B cell (primary cell): ENCODE measurements around the gene EXOC3. TPM values are rescaled to one million over a fixed set of nuclear protein-coding genes. Genes with fewer than 3 reads are reported as not detected.

Experiments
- ATAC-seq: fragments of 200-7000 bp; cut with Tn5 transposase; one replicate; pipeline ENCODE4 v1.10.0; 2021; ENCODE audit warnings: low read depth, mild to moderate bottlenecking, moderate number of reproducible peaks, moderate library complexity
- CTCF ChIA-PET: fragments of 350-600 bp; sonication (Branson Sonifier 250); formaldehyde crosslinking; loops from one replicate; lab custom pipeline; 2021; ENCODE audit warnings: antibody characterized with exemption, inconsistent platforms; lab: Charles Lee
- POLR2A ChIA-PET: fragments of 350-600 bp; sonication (Branson Sonifier 250); formaldehyde crosslinking; loops from one replicate; lab custom pipeline; 2021; ENCODE audit warnings: antibody characterized with exemption; lab: Charles Lee
- DNase-seq: peaks from one replicate; pipeline ENCODE4 v3.0.0; 2013
- H2AFZ ChIP-seq: 2 replicates; pipeline ENCODE4 v1.6.1; 2012; ENCODE audit warnings: mild to moderate bottlenecking, low read depth, low read length; ENCODE audit not compliant: insufficient read depth, poor library complexity, severe bottlenecking
- H3K27ac ChIP-seq, 2 donors: 1 replicate in 1 of 2; 2 replicates in 1 of 2; pipeline ENCODE4 v1.5.1; 2012 to 2013; ENCODE audit warnings: low read length in 2 of 2, mild to moderate bottlenecking in 2 of 2, moderate library complexity in 1 of 2
- H3K27me3 ChIP-seq, 4 experiments: fragments of 200-600 bp in 1 of 4; sonication (generic) in 1 of 4; replicated peaks in 1 of 4; 1 replicate in 2 of 4; 2 replicates in 2 of 4; pipeline versions ENCODE4 v1.6.1 to v1.7.0; 2013 to 2016; ENCODE audit warnings: low read length in 3 of 4, mild to moderate bottlenecking in 2 of 4, mixed read lengths in 1 of 4, moderate library complexity in 1 of 4; ENCODE audit not compliant: insufficient read depth in 4 of 4, control insufficient read depth in 3 of 4; ENCODE audit errors: control extremely low read depth in 1 of 4
- H3K36me3 ChIP-seq, 2 experiments: replicated peaks in 1 of 2; 1 replicate in 1 of 2; 2 replicates in 1 of 2; pipeline versions ENCODE4 v1.6.1 to v1.7.1; 2013; ENCODE audit warnings: low read length in 1 of 2; ENCODE audit not compliant: insufficient read depth in 2 of 2, control insufficient read depth in 1 of 2; ENCODE audit errors: control extremely low read depth in 1 of 2, extremely low read depth in 1 of 2
- H3K4me1 ChIP-seq, 2 donors: fragments of 200-600 bp in 1 of 2; sonication (generic) in 1 of 2; 1 replicate in 1 of 2; 2 replicates in 1 of 2; pipeline versions ENCODE4 v1.5.1 to v1.6.1; 2013 to 2017; ENCODE audit warnings: low read length in 2 of 2; ENCODE audit not compliant: control insufficient read depth in 2 of 2, insufficient read depth in 2 of 2
- H3K4me2 ChIP-seq: replicated peaks from 2 replicates; pipeline ENCODE3; 2012; ENCODE audit warnings: mild to moderate bottlenecking, low read depth, low read length; ENCODE audit not compliant: poor library complexity, severe bottlenecking
- H3K4me3 ChIP-seq, 5 experiments: fragments of 200-600 bp in 1 of 5; sonication (generic) in 1 of 5; 1 replicate in 3 of 5; 2 replicates in 2 of 5; pipeline versions ENCODE4 v1.5.1 to v1.7.0; 2011 to 2016; ENCODE audit warnings: low read length in 4 of 5, mild to moderate bottlenecking in 4 of 5, low read depth in 2 of 5, control low read depth in 1 of 5, moderate library complexity in 1 of 5; ENCODE audit not compliant: insufficient read depth in 1 of 5; ENCODE audit errors: control extremely low read depth in 1 of 5, extremely low read depth in 1 of 5
- H3K79me2 ChIP-seq: fragments of 200-600 bp; sonication (generic); one replicate; pipeline ENCODE4 v1.6.0; 2016; ENCODE audit warnings: low read length; ENCODE audit not compliant: control insufficient read depth, insufficient read depth
- H3K9ac ChIP-seq: fragments of 200-600 bp; sonication (generic); 2 replicates; pipeline ENCODE4 v1.6.1; 2017; ENCODE audit warnings: mild to moderate bottlenecking, low read length, moderate library complexity
- H3K9me3 ChIP-seq, 3 donors: one replicate each; pipeline versions ENCODE4 v1.6.1 to v1.7.1; 2013; ENCODE audit warnings: low read length in 2 of 3; ENCODE audit not compliant: control insufficient read depth in 2 of 3, insufficient read depth in 1 of 3; ENCODE audit errors: control extremely low read depth in 1 of 3
- H4K20me1 ChIP-seq: 2 replicates; pipeline ENCODE4 v1.6.0; 2012; ENCODE audit warnings: mild to moderate bottlenecking, low read length; ENCODE audit not compliant: insufficient read depth, control insufficient read depth, poor library complexity, severe bottlenecking
- H3K27ac Mint-ChIP-seq: one replicate; pipeline ENCODE4 v1.8.0; 2021; ENCODE audit warnings: mixed read lengths
- H3K27me3 Mint-ChIP-seq: one replicate; pipeline ENCODE4 v1.8.0; 2021; ENCODE audit warnings: mixed read lengths
- H3K4me1 Mint-ChIP-seq: one replicate; pipeline ENCODE4 v1.8.0; 2021; ENCODE audit warnings: mixed read lengths
- H3K4me3 Mint-ChIP-seq: one replicate; pipeline ENCODE4 v1.8.0; 2021; ENCODE audit warnings: mixed read lengths
- H3K9me3 Mint-ChIP-seq: one replicate; pipeline ENCODE4 v1.8.0; 2022; ENCODE audit warnings: mixed read lengths; ENCODE audit not compliant: insufficient read depth
- CTCF ChIP-seq: fragments of 200-600 bp; IDR thresholded peaks from one replicate; pipeline ENCODE4 v1.8.0; 2022; ENCODE audit warnings: antibody characterized with exemption, mild to moderate bottlenecking
- EZH2 ChIP-seq: IDR thresholded peaks from 2 replicates; pipeline ENCODE4 v1.6.1; 2012; ENCODE audit warnings: borderline replicate concordance, low read depth, mild to moderate bottlenecking, moderate library complexity, low read length; ENCODE audit not compliant: insufficient read depth, poor library complexity, severe bottlenecking
- WGBS: methylation state at CpG from one replicate; pipeline ENCODE4 v1.1.5; 2013; ENCODE audit warnings: missing lambda C conversion rate; ENCODE audit not compliant: insufficient coverage; 5-methylcytosine and 5-hydroxymethylcytosine counted together
- intact Hi-C: fragments of 100-400 bp; cut with micrococcal nuclease; formaldehyde crosslinking; loops from one replicate; pipeline ENCODE4 v1.10.0; 2022
- polyA plus RNA-seq: library from polyadenylated mRNA; depleted of rRNA; stranded (reverse); fragments of >200 nt; gene quantifications from 2 replicates; pipeline ENCODE4 v1.2.3, GENCODE V29; 2012
- total RNA-seq, 2 donors: library from RNA; stranded (reverse); fragments of 120-200 nt in 1 of 2; gene quantifications; 1 replicate in 1 of 2; 2 replicates in 1 of 2; pipeline versions ENCODE4 v1.2.3 to v1.2.4, GENCODE V29; 2013 to 2022

Gene EXOC3
- total and polyA plus RNA-seq, 2 donors (not counting 1 experiment from before 2014, with no cell fraction given), result 44.0 to 97.1 TPM

- H3K4me3 ChIP-seq, result no peak overlapping the region
- H3K79me2 ChIP-seq, result peaks cover 71% of the 10 kb centered on the region
- ChIA-PET CTCF (interaction anchor here (1.7 kb wide), 1 partner anchor 11 kb away, joined by 8 read pairs; no protein-coding TSS in a partner anchor), POLR2A (no interaction called here)
- ATAC-seq (no peak), DNase-seq (no peak)
- no peaks in the 10 kb centered on the region for H3K4me1 ChIP-seq
- no peaks in the 10 kb centered on the region for H3K27me3 Mint-ChIP-seq
- no peak overlapping the region for H3K4me2 ChIP-seq
- no peaks in the 10 kb centered on the region for H3K27me3 ChIP-seq
- H2AFZ ChIP-seq, result no peak overlapping the region
- peaks cover 54% of the 10 kb centered on the region for H4K20me1 ChIP-seq
- H3K36me3 ChIP-seq, result peaks cover 12 to 75% of the 10 kb centered on the region in 2 experiments
- no peak overlapping the region for H3K4me3 Mint-ChIP-seq
- H3K27ac Mint-ChIP-seq, result no peak overlapping the region
- peaks cover 3% of the 10 kb centered on the region for H3K4me1 Mint-ChIP-seq
- intact Hi-C loops, result no loop called here
- peaks cover 7% of the 10 kb centered on the region for H3K9me3 Mint-ChIP-seq
- 95% methylated on average over 28 of the region's 28 CpGs for WGBS
- H3K9me3 ChIP-seq, result peaks cover 4 to 11% (median 11%) of the 10 kb centered on the region in 3 donors
- no peak for TF ChIP-seq CTCF
- no peak overlapping the region for H3K27ac ChIP-seq
- H3K9ac ChIP-seq, result no peak overlapping the region
Measured at GRCh38 chr5:456351-457194, 13.6 kb downstream of the EXOC3 start.

DNA sequence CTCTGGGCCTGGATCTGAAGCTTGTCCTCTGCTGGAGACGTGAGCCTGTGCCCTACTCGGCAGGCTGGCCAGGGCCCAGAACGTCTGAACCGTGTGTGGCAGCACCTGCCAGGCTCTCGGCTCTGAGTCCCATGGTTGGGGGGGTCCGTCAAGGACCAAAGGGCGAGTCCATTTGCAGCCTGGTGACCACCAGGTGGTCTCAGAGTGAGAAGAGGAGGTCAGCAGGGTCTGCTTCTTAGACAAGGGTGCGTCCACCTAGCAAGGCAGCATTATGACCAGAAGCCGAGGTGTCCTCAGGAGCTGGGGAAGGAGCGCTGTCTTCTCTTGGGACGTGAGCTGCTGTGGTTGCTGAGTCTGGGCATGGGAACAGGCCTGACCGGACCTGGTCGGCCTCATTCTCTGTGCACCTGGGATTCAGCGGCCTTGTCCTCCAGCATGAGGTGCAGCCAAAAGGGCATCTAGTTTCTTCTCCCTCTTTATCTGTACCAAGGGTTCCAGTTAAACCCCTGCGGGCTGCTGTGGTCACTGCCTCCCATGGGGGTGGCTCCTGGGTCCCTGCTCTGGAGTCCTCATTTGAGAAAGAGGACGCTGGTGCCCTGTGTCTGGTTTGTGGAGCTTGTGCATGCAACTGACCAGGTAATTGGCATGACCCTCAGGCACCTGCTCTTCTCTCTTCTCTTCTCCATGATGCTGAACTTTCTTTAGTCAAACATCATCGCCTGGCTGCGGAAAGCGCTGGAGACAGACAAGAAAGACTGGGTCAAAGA lies 14.4 kb downstream of the EXOC3 start:
- POLR2A ChIA-PET, result no interaction called here

More for the DNA sequence above, 14.4 kb downstream of the EXOC3 start:
- ATAC-seq, result no peak
- H4K20me1 ChIP-seq, result peaks cover 54% of the 10 kb centered on the region
- no peak overlapping the region for H3K27ac ChIP-seq
- H3K4me1 ChIP-seq, result no peaks in the 10 kb centered on the region
- H3K9me3 Mint-ChIP-seq, result no peaks in the 10 kb centered on the region
- H3K27me3 ChIP-seq, result no peaks in the 10 kb centered on the region
- H3K79me2 ChIP-seq, result peaks cover 64% of the 10 kb centered on the region
- no peak overlapping the region for H3K4me3 ChIP-seq
- no peak overlapping the region for H3K4me3 Mint-ChIP-seq
- TF ChIP-seq EZH2, result no peak
- TF ChIP-seq CTCF, result no peak
- H3K4me1 Mint-ChIP-seq, result peaks cover 3% of the 10 kb centered on the region
- intact Hi-C loops, result no loop called here
- peaks cover 0 to 11% (median 4%) of the 10 kb centered on the region in 3 donors for H3K9me3 ChIP-seq
- no peak overlapping the region for H2AFZ ChIP-seq
- H3K27ac Mint-ChIP-seq, result no peak overlapping the region
- no peak for DNase-seq
- H3K9ac ChIP-seq, result no peak overlapping the region
- H3K4me2 ChIP-seq, result no peak overlapping the region
- H3K27me3 Mint-ChIP-seq, result no peaks in the 10 kb centered on the region
- H3K36me3 ChIP-seq, result peaks cover 7 to 76% of the 10 kb centered on the region in 2 experiments
- CTCF ChIA-PET, result interaction anchor here (1.7 kb wide), 1 partner anchor 12 kb away, joined by 8 read pairs; no protein-coding TSS in a partner anchor
- 98% methylated on average over 18 of the region's 19 CpGs for WGBS
